OCI-LY3 (cell line): ENCODE data around the gene CHRD.

Experiments
- H2AFZ ChIP-seq: fragments of 200-600, 300-600 bp; shearing (Covaris generic); 2 replicates; pipeline ENCODE4 v1.6.0; 2014; ENCODE audit warnings: antibody characterized with exemption, low read depth, low read length
- H3K27ac ChIP-seq: fragments of 200-600, 300-600 bp; sonication (generic); 2 replicates; pipeline ENCODE4 v1.5.1; 2014; ENCODE audit warnings: mild to moderate bottlenecking, low read length, moderate library complexity, mixed read lengths
- H3K27me3 ChIP-seq: fragments of 200-600, 300-600 bp; sonication (generic); 2 replicates; pipeline ENCODE4 v1.6.1; 2014; ENCODE audit warnings: low read depth, low read length, mixed read lengths
- H3K36me3 ChIP-seq: fragments of 200-600, 300-600 bp; sonication (generic); replicated peaks from 2 replicates; pipeline ENCODE3; 2014; ENCODE audit warnings: low read depth, low read length, mixed read lengths
- H3K4me1 ChIP-seq: fragments of 300-600, 200-600 bp; sonication (generic); 2 replicates; pipeline ENCODE4 v1.6.1; 2014; ENCODE audit warnings: low read length, mixed read lengths
- H3K4me2 ChIP-seq: fragments of 200-600, 300-600 bp; sonication (generic); 2 replicates; pipeline ENCODE4 v1.6.1; 2014; ENCODE audit warnings: low read length, mixed read lengths
- H3K4me3 ChIP-seq: fragments of 300-600, 200-600 bp; sonication (generic); 2 replicates; pipeline ENCODE4 v1.5.1; 2014; ENCODE audit warnings: antibody characterized with exemption, mild to moderate bottlenecking, low read length, moderate library complexity
- H3K79me2 ChIP-seq: fragments of 300-600, 200-600 bp; shearing (Covaris generic); 2 replicates; pipeline ENCODE4 v1.6.1; 2014; ENCODE audit warnings: mild to moderate bottlenecking, low read length, mixed read lengths
- H3K9ac ChIP-seq: fragments of 300-600, 200-600 bp; shearing (Covaris generic); 2 replicates; pipeline ENCODE4 v1.6.0; 2014; ENCODE audit warnings: mild to moderate bottlenecking, low read length, moderate library complexity
- H3K9me3 ChIP-seq: fragments of 200-600, 300-600 bp; shearing (Covaris generic); 2 replicates; pipeline ENCODE4 v1.6.1; 2014; ENCODE audit warnings: low read length, mixed read lengths; ENCODE audit not compliant: insufficient read depth
- H4K20me1 ChIP-seq: fragments of 200-600, 300-600 bp; sonication (generic); 2 replicates; pipeline ENCODE4 v1.6.1; 2016; ENCODE audit warnings: low read length, mixed read lengths; ENCODE audit not compliant: insufficient read depth
- CTCF ChIP-seq: fragments of 200-600, 300-600 bp; sonication (generic); IDR thresholded peaks from 2 replicates; pipeline ENCODE4 v1.5.1; 2014; ENCODE audit warnings: antibody characterized with exemption, low read length, low read depth
- EZH2phosphoT487 ChIP-seq: fragments of 200-600 bp; shearing (Covaris generic); IDR thresholded peaks from 2 replicates; pipeline ENCODE4 v1.6.1; 2018; ENCODE audit warnings: antibody characterized with exemption, mixed run types, low read depth

The CHRD gene

GRCh38 chr3:184334470-184335158, 45.2 kb upstream of the CHRD start:
- Histone ChIP-seq H3K27me3 (no peaks in the 10 kb centered on the region), H3K79me2 (no peaks in the 10 kb centered on the region; the same call in 1 of the 2 replicates), H3K4me2 (no peak overlapping the region), H3K9ac (no peak overlapping the region), H4K20me1 (peaks cover 40% of the 10 kb centered on the region), H3K27ac (no peak overlapping the region), H3K36me3 (peaks cover 60% of the 10 kb centered on the region), H3K9me3 (no peaks in the 10 kb centered on the region), H3K4me3 (no peak overlapping the region), H2AFZ (no peak overlapping the region), H3K4me1 (peaks cover 4% of the 10 kb centered on the region; the same call in 1 of the 2 replicates)
- TF ChIP-seq EZH2phosphoT487 (no peak), CTCF (no peak)

GRCh38 chr3:184335291-184335660, 44.6 kb upstream of the CHRD start:
- Histone ChIP-seq H2AFZ (no peak overlapping the region), H3K79me2 (no peaks in the 10 kb centered on the region), H3K4me2 (peak overlapping the region; percentile 55)

DNA sequence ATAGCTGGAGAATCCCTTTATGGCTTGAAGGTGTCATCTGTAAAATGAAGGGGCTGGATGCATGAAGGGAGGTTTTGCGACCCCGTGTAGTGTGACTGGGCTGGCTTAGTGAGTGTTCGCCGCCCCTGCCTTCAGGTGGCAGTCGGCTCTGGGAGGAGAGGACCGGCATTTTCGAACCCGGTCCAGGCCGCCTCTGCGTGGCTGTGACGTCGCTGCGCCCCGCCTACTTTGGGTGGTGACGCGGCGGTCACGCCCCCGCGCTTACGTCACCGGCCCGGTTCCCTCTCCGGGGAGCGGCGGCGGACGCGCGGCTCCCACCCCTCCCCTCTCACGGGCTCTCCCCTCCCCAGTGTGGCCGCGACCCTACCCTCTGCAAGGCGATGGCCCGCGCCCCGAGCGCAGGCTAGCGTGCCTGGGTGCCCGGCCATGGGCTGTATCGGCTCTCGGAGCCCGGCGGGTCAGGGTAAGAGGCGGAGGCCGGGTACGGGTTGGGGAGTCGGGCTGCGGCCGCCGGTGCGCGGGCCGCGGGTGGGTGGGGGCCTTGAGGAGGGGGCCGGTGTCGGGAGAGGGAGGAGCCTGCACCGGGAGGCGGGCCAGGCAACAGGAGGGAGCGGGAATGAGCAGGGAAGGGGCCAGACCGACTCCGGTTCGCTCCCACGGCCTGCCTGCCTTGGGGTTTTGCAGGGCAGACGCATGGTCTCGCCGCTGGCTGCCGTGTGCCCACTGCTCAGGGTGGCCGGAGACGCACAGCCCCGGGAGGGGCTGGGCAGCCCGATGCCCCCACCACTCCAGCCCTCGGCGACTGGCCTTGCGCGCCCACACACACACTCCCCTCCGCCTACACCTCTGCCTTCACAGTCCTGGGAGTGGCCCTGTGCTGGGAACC, 44.0 kb upstream of the CHRD start:
- Histone ChIP-seq H4K20me1 (peaks cover 40% of the 10 kb centered on the region), H3K79me2 (no peaks in the 10 kb centered on the region), H3K27ac (peak overlapping the region; percentile 20; the same call in 1 of the 2 replicates), H2AFZ (no peak overlapping the region), H3K9me3 (no peaks in the 10 kb centered on the region), H3K27me3 (no peaks in the 10 kb centered on the region), H3K36me3 (peaks cover 53% of the 10 kb centered on the region), H3K9ac (peak overlapping the region; percentile 47), H3K4me3 (peak overlapping the region; percentile 80), H3K4me1 (peaks cover 4% of the 10 kb centered on the region; the same call in 1 of the 2 replicates), H3K4me2 (peak overlapping the region; percentile 55)
- TF ChIP-seq CTCF: no peak
- TF ChIP-seq EZH2phosphoT487: no peak

More at GRCh38 chr3:184335291-184335660, 44.6 kb upstream of the CHRD start:
- TF ChIP-seq EZH2phosphoT487 (no peak), CTCF (no peak)
- Histone ChIP-seq H3K9me3 (no peaks in the 10 kb centered on the region), H3K4me1 (peaks cover 4% of the 10 kb centered on the region; the same call in 1 of the 2 replicates), H3K9ac (no peak overlapping the region), H3K27me3 (no peaks in the 10 kb centered on the region), H4K20me1 (peaks cover 40% of the 10 kb centered on the region), H3K4me3 (peak overlapping the region; percentile 80), H3K27ac (peak overlapping the region; percentile 20; the same call in 1 of the 2 replicates), H3K36me3 (peaks cover 56% of the 10 kb centered on the region)
